IMR-90 (cell line): ENCODE data around the gene PHF19. TPM values are rescaled to one million over a fixed set of nuclear protein-coding genes. Genes with fewer than 3 reads are reported as not detected.

ENCODE experiments used
- ATAC-seq: fragments of 200-7000 bp; cut with Tn5 transposase; 2 replicates; pipeline ENCODE4 v1.9.1; 2020; ENCODE audit warnings: low read depth, mild to moderate bottlenecking, moderate library complexity
- BruUV-seq: library from RNA; stranded (reverse); fragments of 400-500 nt; replicated peaks from 2 replicates; lab custom pipeline; 2021; lab: Mats Ljungman, UMichigan
- CTCF ChIA-PET: fragments of 300-600 bp; formaldehyde crosslinking; extraction: SDS; loops from one replicate; lab custom pipeline; 2021; ENCODE audit warnings: antibody characterized with exemption; lab: Yijun Ruan, JAX
- POLR2A ChIA-PET: fragments of 300-600 bp; sonication (Branson Sonifier 250); formaldehyde crosslinking; loops from one replicate; lab custom pipeline; 2022; ENCODE audit warnings: antibody characterized with exemption; ENCODE audit not compliant: unreplicated experiment; lab: Charles Lee
- DNase-seq: peaks from one replicate; pipeline ENCODE4 v3.0.0; 2013
- H2AFZ ChIP-seq: replicated peaks from 2 replicates; pipeline ENCODE3; 2013; ENCODE audit warnings: low read length, mild to moderate bottlenecking; ENCODE audit not compliant: poor library complexity
- H2AK5ac ChIP-seq: 2 replicates; pipeline ENCODE4 v1.6.1; 2013; ENCODE audit warnings: low read depth, low read length, inconsistent platforms
- H2AK9ac ChIP-seq: replicated peaks from 2 replicates; pipeline ENCODE3; 2013; ENCODE audit warnings: mild to moderate bottlenecking, low read depth, low read length, moderate library complexity; ENCODE audit not compliant: poor library complexity
- H2BK120ac ChIP-seq: 2 replicates; pipeline ENCODE4 v1.6.1; 2013; ENCODE audit warnings: low read depth, low read length, inconsistent platforms
- H2BK15ac ChIP-seq: 3 replicates; pipeline ENCODE4 v1.6.1; 2013; ENCODE audit warnings: low read depth, low read length, inconsistent platforms
- H2BK20ac ChIP-seq: 2 replicates; pipeline ENCODE4 v1.6.1; 2013; ENCODE audit warnings: low read depth, mild to moderate bottlenecking, inconsistent platforms, low read length, moderate library complexity
- H2BK5ac ChIP-seq: 2 replicates; pipeline ENCODE4 v1.6.1; 2013; ENCODE audit warnings: mild to moderate bottlenecking, low read depth, low read length, inconsistent platforms; ENCODE audit not compliant: poor library complexity, severe bottlenecking
- H3K14ac ChIP-seq: replicated peaks from 2 replicates; pipeline ENCODE4 v1.6.1; 2013; ENCODE audit warnings: low read depth, low read length, inconsistent platforms
- H3K18ac ChIP-seq: 2 replicates; pipeline ENCODE4 v1.6.1; 2013; ENCODE audit warnings: low read depth, low read length, control low read depth
- H3K23ac ChIP-seq: 2 replicates; pipeline ENCODE4 v1.6.1; 2013; ENCODE audit warnings: low read depth, low read length, inconsistent platforms
- H3K27ac ChIP-seq: 2 replicates; pipeline ENCODE4 v1.5.1; 2013; ENCODE audit warnings: mild to moderate bottlenecking, control low read depth, low read length; ENCODE audit not compliant: insufficient read depth
- H3K27me3 ChIP-seq: 2 replicates; pipeline ENCODE4 v1.6.1; 2013; ENCODE audit warnings: low read length; ENCODE audit not compliant: control insufficient read depth, insufficient read depth
- H3K36me3 ChIP-seq: 2 replicates; pipeline ENCODE4 v1.6.1; 2013; ENCODE audit warnings: low read length, mixed read lengths; ENCODE audit not compliant: control insufficient read depth, insufficient read depth
- H3K4ac ChIP-seq: 2 replicates; pipeline ENCODE4 v1.6.1; 2013; ENCODE audit warnings: low read depth, low read length, inconsistent platforms
- H3K4me1 ChIP-seq: 2 replicates; pipeline ENCODE4 v1.6.1; 2013; ENCODE audit warnings: low read length, mixed read lengths; ENCODE audit not compliant: control insufficient read depth, insufficient read depth
- H3K4me2 ChIP-seq: 2 replicates; pipeline ENCODE4 v1.6.1; 2013; ENCODE audit warnings: low read depth, mild to moderate bottlenecking, control low read depth, low read length, moderate library complexity
- H3K4me3 ChIP-seq: 2 replicates; pipeline ENCODE4 v1.5.1; 2013; ENCODE audit warnings: low read depth, mild to moderate bottlenecking, control low read depth, low read length, moderate library complexity; ENCODE audit not compliant: insufficient read depth
- H3K56ac ChIP-seq: 2 replicates; pipeline ENCODE4 v1.6.1; 2013; ENCODE audit warnings: low read length, inconsistent platforms; ENCODE audit not compliant: insufficient read depth; ENCODE audit errors: extremely low read depth
- H3K79me1 ChIP-seq, 2 experiments: 2 replicates each; pipeline ENCODE4 v1.6.1; 2013; ENCODE audit warnings: low read length in 2 of 2, inconsistent platforms in 1 of 2, low read depth in 1 of 2
- H3K9ac ChIP-seq: 2 replicates; pipeline ENCODE4 v1.6.1; 2013; ENCODE audit warnings: low read depth, low read length, control low read depth
- H3K9me1 ChIP-seq: 2 replicates; pipeline ENCODE4 v1.6.1; 2013; ENCODE audit warnings: low read length, inconsistent platforms; ENCODE audit not compliant: insufficient read depth
- H3K9me3 ChIP-seq: 2 replicates; pipeline ENCODE4 v1.6.1; 2013; ENCODE audit warnings: low read length; ENCODE audit not compliant: control insufficient read depth, insufficient read depth
- H4K20me1 ChIP-seq: 2 replicates; pipeline ENCODE4 v1.6.1; 2013; ENCODE audit warnings: low read length, inconsistent platforms; ENCODE audit not compliant: insufficient read depth
- H4K5ac ChIP-seq: 2 replicates; pipeline ENCODE4 v1.6.1; 2013; ENCODE audit warnings: mild to moderate bottlenecking, low read depth, low read length, control low read depth
- H4K8ac ChIP-seq, 2 experiments: 2 replicates each; pipeline ENCODE4 v1.6.1; 2013; ENCODE audit warnings: low read depth in 2 of 2, low read length in 2 of 2, control low read depth in 1 of 2, inconsistent platforms in 1 of 2
- H4K91ac ChIP-seq: 2 replicates; pipeline ENCODE4 v1.6.1; 2013; ENCODE audit warnings: low read depth, low read length, inconsistent platforms; ENCODE audit not compliant: insufficient read depth
- BHLHE40 ChIP-seq: fragments of 150-350 bp; IDR thresholded peaks from 2 replicates; pipeline ENCODE4 v1.6.1; 2016; ENCODE audit warnings: mild to moderate bottlenecking, low read depth, low read length
- CEBPB ChIP-seq: IDR thresholded peaks from 2 replicates; pipeline ENCODE4 v1.6.1; 2012; ENCODE audit warnings: low read depth, low read length, improper control_type of control experiment
- CHD1 ChIP-seq: IDR thresholded peaks from 2 replicates; pipeline ENCODE4 v1.6.1; 2012; ENCODE audit warnings: low read depth, low read length, improper control_type of control experiment
- CTCF ChIP-seq: conservative IDR thresholded peaks from 2 replicates; pipeline ENCODE4 v1.5.1; 2012; ENCODE audit warnings: mild to moderate bottlenecking, low read depth, low read length, improper control_type of control experiment
- FOS ChIP-seq: fragments of 150-350 bp; IDR thresholded peaks from 2 replicates; pipeline ENCODE4 v1.6.1; 2016; ENCODE audit warnings: low read depth, low read length
- MAFK ChIP-seq: IDR thresholded peaks from 2 replicates; pipeline ENCODE4 v1.6.1; 2012; ENCODE audit warnings: low read depth, low read length, improper control_type of control experiment
- MAZ ChIP-seq: IDR thresholded peaks from 2 replicates; pipeline ENCODE4 v1.6.1; 2012; ENCODE audit warnings: low read depth, mild to moderate bottlenecking, low read length, improper control_type of control experiment, moderate library complexity, borderline replicate concordance
- MXI1 ChIP-seq: IDR thresholded peaks from 2 replicates; pipeline ENCODE4 v1.6.1; 2012; ENCODE audit warnings: low read depth, mild to moderate bottlenecking, low read length, moderate library complexity, borderline replicate concordance
- NFE2L2 ChIP-seq: fragments of 150-350 bp; IDR thresholded peaks from 2 replicates; pipeline ENCODE4 v1.6.1; 2016; ENCODE audit warnings: low read depth, mild to moderate bottlenecking, low read length
- POLR2A ChIP-seq: IDR thresholded peaks from 2 replicates; pipeline ENCODE4 v1.6.1; 2012; ENCODE audit warnings: mild to moderate bottlenecking, low read depth, low read length
- RAD21 ChIP-seq: IDR thresholded peaks from 2 replicates; pipeline ENCODE4 v1.6.1; 2012; ENCODE audit warnings: low read length, improper control_type of control experiment
- RCOR1 ChIP-seq: IDR thresholded peaks from 2 replicates; pipeline ENCODE4 v1.6.1; 2012; ENCODE audit warnings: mild to moderate bottlenecking, low read length, improper control_type of control experiment; ENCODE audit not compliant: insufficient replicate concordance
- RFX5 ChIP-seq: IDR thresholded peaks from 2 replicates; pipeline ENCODE4 v1.8.0; 2012; ENCODE audit warnings: low read depth, mild to moderate bottlenecking, low read length, moderate library complexity
- SMC3 ChIP-seq: fragments of 150-350 bp; IDR thresholded peaks from 2 replicates; pipeline ENCODE4 v1.6.1; 2016; ENCODE audit warnings: low read depth, mild to moderate bottlenecking, antibody characterized with exemption, low read length, moderate library complexity
- WGBS, 2 experiments: methylation state at CpG; one replicate each; pipeline versions ENCODE4 v1.1.5 to v1.1.7; 2013; ENCODE audit warnings: missing lambda C conversion rate in 2 of 2; ENCODE audit not compliant: insufficient read length in 1 of 2; ENCODE audit errors: extremely low coverage in 2 of 2; 5-methylcytosine and 5-hydroxymethylcytosine counted together
- dilution Hi-C: fragments of 300-500 bp; cut with HindIII; formaldehyde crosslinking; loops from one replicate; pipeline ENCODE4 v1.14.3; 2018; ENCODE audit warnings: low sequenced_read_pairs; ENCODE audit not compliant: unreplicated experiment
- in situ Hi-C: fragments of 300-500 bp; cut with MboI; formaldehyde crosslinking; loops from 3 replicates; pipeline ENCODE4 v1.14.3; 2019; ENCODE audit warnings: low sequenced_read_pairs, inconsistent platforms, mixed read lengths
- intact Hi-C: fragments of 100-400 bp; cut with micrococcal nuclease; formaldehyde crosslinking; loops from 2 replicates; pipeline ENCODE4 v1.10.0; 2022
- polyA plus RNA-seq, 3 experiments: library from polyadenylated mRNA; depleted of rRNA; stranded (reverse); fragments of >200 nt; gene quantifications; 2 replicates each; pipeline ENCODE4 v1.2.3, GENCODE V29; 2012; ENCODE audit warnings: low replicate concordance in 1 of 3
- total RNA-seq: library from RNA; depleted of rRNA; stranded (reverse); fragments of >200 nt; gene quantifications from 2 replicates; pipeline ENCODE4 v1.2.3, GENCODE V29; 2012
- TF ChIP-seq, protein P1 (sequence below): fragments of 150-350 bp; IDR thresholded peaks from 2 replicates; pipeline ENCODE4 v1.6.1; 2017; ENCODE audit warnings: mild to moderate bottlenecking, antibody characterized with exemption, low read length, low read depth
- TF ChIP-seq, protein P2 (sequence below): fragments of 150-350 bp; IDR thresholded peaks from 2 replicates; pipeline ENCODE4 v1.6.1; 2016; ENCODE audit warnings: low read depth, mild to moderate bottlenecking, low read length, moderate library complexity, borderline replicate concordance

Gene PHF19
- total and polyA plus RNA-seq, 2 of the 4 experiments (the other 2 are of a cell fraction), result 37.6 to 55.6 TPM

- H2AK9ac ChIP-seq, result no peak overlapping the region
- no peak overlapping the region for H3K27ac ChIP-seq
- no peak overlapping the region for H4K8ac ChIP-seq
- no TSS peak for BruUV-seq
- no peak overlapping the region for H2BK20ac ChIP-seq
- no peak overlapping the region for H3K18ac ChIP-seq
- H4K91ac ChIP-seq, result no peak overlapping the region
- no peak overlapping the region for H2AK5ac ChIP-seq
- H2BK15ac ChIP-seq, result no peak overlapping the region
- peaks cover 12 to 28% of the 10 kb centered on the region in 2 experiments; a peak in 3 of 4 replicates for H3K79me1 ChIP-seq
- in situ Hi-C loops (no loop called here), dilution Hi-C loops (no loop called here), intact Hi-C loops (loop anchor here (5.0 kb wide), 1 partner anchor 193 kb away; the partner anchor contains the start of gene CNTRL)
- no peaks in the 10 kb centered on the region for H4K20me1 ChIP-seq
- no peak overlapping the region for H4K5ac ChIP-seq
- no peak overlapping the region for H3K23ac ChIP-seq
- no CpG with 5 or more reads among the region's 6 CpGs for WGBS, 2 experiments
- POLR2A ChIA-PET, result no interaction called here
- H3K9me1 ChIP-seq, result peaks cover 15% of the 10 kb centered on the region; the same call in 1 of the 2 replicates
- no peak overlapping the region for H2BK5ac ChIP-seq
- no peak overlapping the region for H3K4ac ChIP-seq
- H3K9ac ChIP-seq, result no peak overlapping the region
- peaks cover 2% of the 10 kb centered on the region for H3K27me3 ChIP-seq
- H3K56ac ChIP-seq, result no peak overlapping the region
- no peak overlapping the region for H3K4me3 ChIP-seq
- DNase-seq (no peak), ATAC-seq (no peak)
- TF ChIP-seq MAZ, result no peak
- TF ChIP-seq MAFK, result no peak
- TF ChIP-seq RFX5, result no peak
- TF ChIP-seq RCOR1, result no peak
- TF ChIP-seq NFE2L2, result no peak
- TF ChIP-seq FOS, result no peak
- TF ChIP-seq SMC3, result no peak
- no peak for TF ChIP-seq CHD1
- TF ChIP-seq MXI1, result no peak
- TF ChIP-seq RAD21, result no peak
- no peak for TF ChIP-seq CTCF
- no peak for TF ChIP-seq BHLHE40
- TF ChIP-seq, protein P1, sequence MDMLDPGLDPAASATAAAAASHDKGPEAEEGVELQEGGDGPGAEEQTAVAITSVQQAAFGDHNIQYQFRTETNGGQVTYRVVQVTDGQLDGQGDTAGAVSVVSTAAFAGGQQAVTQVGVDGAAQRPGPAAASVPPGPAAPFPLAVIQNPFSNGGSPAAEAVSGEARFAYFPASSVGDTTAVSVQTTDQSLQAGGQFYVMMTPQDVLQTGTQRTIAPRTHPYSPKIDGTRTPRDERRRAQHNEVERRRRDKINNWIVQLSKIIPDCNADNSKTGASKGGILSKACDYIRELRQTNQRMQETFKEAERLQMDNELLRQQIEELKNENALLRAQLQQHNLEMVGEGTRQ, result no peak
- TF ChIP-seq POLR2A, result no peak
- TF ChIP-seq CEBPB, result no peak
- TF ChIP-seq, protein P2, sequence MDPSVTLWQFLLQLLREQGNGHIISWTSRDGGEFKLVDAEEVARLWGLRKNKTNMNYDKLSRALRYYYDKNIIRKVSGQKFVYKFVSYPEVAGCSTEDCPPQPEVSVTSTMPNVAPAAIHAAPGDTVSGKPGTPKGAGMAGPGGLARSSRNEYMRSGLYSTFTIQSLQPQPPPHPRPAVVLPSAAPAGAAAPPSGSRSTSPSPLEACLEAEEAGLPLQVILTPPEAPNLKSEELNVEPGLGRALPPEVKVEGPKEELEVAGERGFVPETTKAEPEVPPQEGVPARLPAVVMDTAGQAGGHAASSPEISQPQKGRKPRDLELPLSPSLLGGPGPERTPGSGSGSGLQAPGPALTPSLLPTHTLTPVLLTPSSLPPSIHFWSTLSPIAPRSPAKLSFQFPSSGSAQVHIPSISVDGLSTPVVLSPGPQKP, result no peak
- H2BK120ac ChIP-seq, result no peak overlapping the region
- no peaks in the 10 kb centered on the region for H3K36me3 ChIP-seq
- CTCF ChIA-PET, result no interaction called here
- no peak overlapping the region for H2AFZ ChIP-seq
- peaks cover 13% of the 10 kb centered on the region for H3K4me1 ChIP-seq
- H3K4me2 ChIP-seq, result no peak overlapping the region
- H3K14ac ChIP-seq, result no peak overlapping the region
- no peaks in the 10 kb centered on the region for H3K9me3 ChIP-seq
These were observed 2.5 kb upstream of the PHF19 start for GRCh38 chr9:120879446-120879845.
